Thymus (tissue), 14 donors: ENCODE data around the gene TRPM1. TPM values are rescaled to one million over a fixed set of nuclear protein-coding genes. Genes with fewer than 3 reads are reported as not detected.

Source experiments
- DNase-seq, 9 donors: peaks; one replicate each; pipeline ENCODE4 v3.0.0-alpha.2; 2013; ENCODE audit warnings: low spot score in 9 of 9, low read depth in 6 of 9, missing footprints in 1 of 9
- H3K27ac ChIP-seq, 2 donors: one replicate each; pipeline ENCODE4 v1.5.1; 2013; ENCODE audit warnings: control low read depth in 1 of 2, low read depth in 1 of 2, low read length in 1 of 2, mild to moderate bottlenecking in 1 of 2, moderate library complexity in 1 of 2
- H3K27me3 ChIP-seq, 2 donors: one replicate each; pipeline ENCODE4 v1.5.1; 2013; ENCODE audit warnings: low read length in 1 of 2; ENCODE audit not compliant: control insufficient read depth in 2 of 2, insufficient read depth in 1 of 2
- H3K36me3 ChIP-seq, 2 donors: one replicate each; pipeline ENCODE4 v1.5.1; 2013; ENCODE audit warnings: low read length in 1 of 2, mild to moderate bottlenecking in 1 of 2, moderate library complexity in 1 of 2; ENCODE audit not compliant: control insufficient read depth in 2 of 2, insufficient read depth in 2 of 2
- H3K4me1 ChIP-seq, 2 donors: one replicate each; pipeline ENCODE4 v1.5.1; 2013; ENCODE audit warnings: low read length in 2 of 2; ENCODE audit not compliant: control insufficient read depth in 2 of 2, insufficient read depth in 2 of 2
- H3K4me3 ChIP-seq, 2 donors: one replicate each; pipeline ENCODE4 v1.5.1; 2013; ENCODE audit warnings: low read length in 2 of 2, control low read depth in 1 of 2, mild to moderate bottlenecking in 1 of 2
- H3K9me3 ChIP-seq, 2 donors: one replicate each; pipeline ENCODE4 v1.5.1; 2013; ENCODE audit warnings: low read length in 1 of 2, mild to moderate bottlenecking in 1 of 2; ENCODE audit not compliant: control insufficient read depth in 2 of 2, insufficient read depth in 1 of 2
- WGBS: extraction: QIAGEN DNeasy Blood & Tissue Kit; methylation state at CpG from one replicate; pipeline ENCODE4 v1.1.7; 2013; 5-methylcytosine and 5-hydroxymethylcytosine counted together
- long read RNA-seq, 10 donors: transcript quantifications; one replicate each; lab custom pipeline, GENCODE V29; 2026
- polyA plus RNA-seq: library from polyadenylated mRNA; stranded (reverse); fragments of 200-250 nt; gene quantifications from one replicate; pipeline ENCODE4 v1.2.3, GENCODE V29; 2013
- total RNA-seq: library from RNA; stranded (reverse); fragments of 120-200 nt; gene quantifications from one replicate; pipeline ENCODE4 v1.2.4, GENCODE V29; 2013
- donor health status: healthy.

TRPM1 gene
- total RNA-seq (0.09 TPM), polyA plus RNA-seq (0.02 TPM)
- long read RNA-seq, donor 1, result 0 reads
- long read RNA-seq, donor 2, result 0 reads
- long read RNA-seq, donor 3, result 0 reads
- long read RNA-seq, donor 4, result 0 reads
- long read RNA-seq, donor 5, result 0 reads
- long read RNA-seq, donor 6, result 0 reads
- long read RNA-seq, donor 7, result 0 reads
- long read RNA-seq, donor 8, result 0 reads
- long read RNA-seq, donor 9, result 0 reads
- long read RNA-seq, donor 10, result 0 reads

- WGBS, result 96% methylated on average over 5 of the region's 5 CpGs
- no peak for DNase-seq
- Histone ChIP-seq H3K4me1 (no peaks in the 10 kb centered on the region), H3K9me3 (no peaks in the 10 kb centered on the region), H3K27me3 (no peaks in the 10 kb centered on the region), H3K36me3 (no peaks in the 10 kb centered on the region), H3K4me3 (no peak within 1 kb of the TSS), H3K27ac (no peak within 1 kb of the TSS)
Measured at GRCh38 chr15:31101262-31102038, at the start of gene TRPM1. Gene TRPM1 (minus strand): TSS chr15:31101725. CDS start chr15:31081355, 20,370 bp downstream.

- no peak for DNase-seq
- no peak overlapping the region for H3K4me3 ChIP-seq
- H3K9me3 ChIP-seq, result no peaks in the 10 kb centered on the region
- 94% methylated on average over 9 of the region's 9 CpGs for WGBS
- H3K4me1 ChIP-seq, result peaks cover 21 to 63% of the 10 kb centered on the region in 2 donors
- H3K27ac ChIP-seq, result no peak overlapping the region
- no peaks in the 10 kb centered on the region for H3K36me3 ChIP-seq
- H3K27me3 ChIP-seq, result no peaks in the 10 kb centered on the region
Measured at GRCh38 chr15:31150732-31151231, 49.3 kb upstream of the TRPM1 start.

- H3K27me3 ChIP-seq, result no peaks in the 10 kb centered on the region
- peaks cover 19 to 55% of the 10 kb centered on the region in 2 donors for H3K4me1 ChIP-seq
- DNase-seq, result no peak
- no peak overlapping the region for H3K4me3 ChIP-seq
- 99% methylated on average over 4 of the region's 4 CpGs for WGBS
- H3K36me3 ChIP-seq, result no peaks in the 10 kb centered on the region
- H3K27ac ChIP-seq, result peak overlapping the region in 1 of 2 donors; percentile 99
- H3K9me3 ChIP-seq, result no peaks in the 10 kb centered on the region
Measured at GRCh38 chr15:31149987-31150386, 48.5 kb upstream of the TRPM1 start.

GRCh38 chr15:31149088-31149505 lies 47.6 kb upstream of the TRPM1 start:
- WGBS, result 52% methylated on average over 6 of the region's 6 CpGs
- Histone ChIP-seq H3K4me3 (peak overlapping the region in 1 of 2 donors; percentile 17), H3K9me3 (no peaks in the 10 kb centered on the region), H3K27me3 (no peaks in the 10 kb centered on the region), H3K27ac (peak overlapping the region; percentile 82 to 99), H3K4me1 (peaks cover 17 to 47% of the 10 kb centered on the region in 2 donors), H3K36me3 (no peaks in the 10 kb centered on the region)
- peak in 6 of 9 donors; percentile 20 to 75 (median 47) for DNase-seq

- peaks cover 16 to 47% of the 10 kb centered on the region in 2 donors for H3K4me1 ChIP-seq
- H3K27ac ChIP-seq, result peak overlapping the region; percentile 82 to 99
- no peaks in the 10 kb centered on the region for H3K27me3 ChIP-seq
- H3K4me3 ChIP-seq, result peak overlapping the region in 1 of 2 donors; percentile 17
- no peaks in the 10 kb centered on the region for H3K9me3 ChIP-seq
- 49% methylated on average over 13 of the region's 13 CpGs for WGBS
- H3K36me3 ChIP-seq, result no peaks in the 10 kb centered on the region
- DNase-seq, result peak in 8 of 9 donors; percentile 42 to 83 (median 57)
Measured at GRCh38 chr15:31148297-31149087, 47.0 kb upstream of the TRPM1 start.

GRCh38 chr15:31147944-31148296 lies 46.4 kb upstream of the TRPM1 start:
- Histone ChIP-seq H3K27me3 (no peaks in the 10 kb centered on the region), H3K27ac (peak overlapping the region; percentile 26 to 99), H3K36me3 (no peaks in the 10 kb centered on the region), H3K4me1 (peaks cover 16 to 47% of the 10 kb centered on the region in 2 donors), H3K4me3 (peak overlapping the region in 1 of 2 donors; percentile 3), H3K9me3 (no peaks in the 10 kb centered on the region)
- no peak for DNase-seq
- 87% methylated on average over 4 of the region's 4 CpGs for WGBS

- H3K27ac ChIP-seq, result peak overlapping the region in 1 of 2 donors; percentile 99
- no peak for DNase-seq
- H3K4me1 ChIP-seq, result peaks cover 16 to 47% of the 10 kb centered on the region in 2 donors
- no peaks in the 10 kb centered on the region for H3K36me3 ChIP-seq
- no peaks in the 10 kb centered on the region for H3K27me3 ChIP-seq
- no peak overlapping the region for H3K4me3 ChIP-seq
- no peaks in the 10 kb centered on the region for H3K9me3 ChIP-seq
- WGBS, result 86% methylated on average over 8 of the region's 8 CpGs
Measured at GRCh38 chr15:31147456-31147855, 45.9 kb upstream of the TRPM1 start.

- H3K4me3 ChIP-seq, result no peak overlapping the region
- H3K9me3 ChIP-seq, result no peaks in the 10 kb centered on the region
- H3K27me3 ChIP-seq, result no peaks in the 10 kb centered on the region
- H3K27ac ChIP-seq, result no peak overlapping the region
- DNase-seq, result no peak
- H3K36me3 ChIP-seq, result no peaks in the 10 kb centered on the region
- 96% methylated on average over 7 of the region's 7 CpGs for WGBS
- peaks cover 10 to 34% of the 10 kb centered on the region in 2 donors for H3K4me1 ChIP-seq
Measured at GRCh38 chr15:31145271-31145911, 43.9 kb upstream of the TRPM1 start.
